ENCODE measurements around the gene ZNF2.
A peak's percentile ranks its signal among the peaks of the same experiment; 100 is the strongest.

The ZNF2 gene

DNA sequence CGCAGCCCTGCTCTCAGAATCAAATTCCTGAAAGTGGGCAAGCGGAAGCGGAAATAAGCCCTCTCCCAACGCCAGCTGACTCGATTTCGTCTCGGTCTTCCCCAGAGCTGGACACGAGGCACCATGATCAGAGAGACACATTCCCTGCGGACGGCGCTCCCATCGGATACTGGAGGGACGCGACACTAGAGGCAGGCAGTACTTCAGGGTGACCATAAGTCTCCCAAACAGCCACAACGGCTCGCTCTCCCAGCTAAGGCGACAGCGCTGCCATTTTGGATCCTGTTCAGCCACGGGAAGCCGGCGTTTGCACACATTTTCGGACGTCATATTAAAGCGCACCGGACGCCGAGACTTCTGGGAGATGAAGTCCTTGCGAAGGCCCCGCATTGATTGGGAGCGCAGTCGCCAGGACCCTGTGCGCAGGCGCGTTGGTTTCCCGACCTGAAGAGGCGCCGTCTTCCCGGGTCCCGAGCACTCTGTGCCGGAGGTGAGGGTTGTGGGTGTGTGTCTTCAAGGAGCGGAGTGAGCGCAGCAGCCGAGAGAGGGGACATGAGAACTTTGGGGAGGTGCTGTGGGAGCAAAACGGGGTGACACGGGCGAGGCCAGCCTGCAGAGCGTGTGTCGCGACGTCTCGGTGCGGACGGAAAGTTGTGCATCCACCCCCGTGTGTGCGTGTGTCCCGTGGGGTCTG is at the start of gene ZNF2:
Gene ZNF2, plus strand, starts transcription at position 439 of the 694 bp plus-strand sequence. CDS start 10,418 bp downstream, outside the sequence.
- peak; percentile 100 for DNase-seq

GRCh38 chr2:95121093-95121406 is 44.6 kb upstream of the ZNF2 start:
- DNase-seq: no peak

DNA sequence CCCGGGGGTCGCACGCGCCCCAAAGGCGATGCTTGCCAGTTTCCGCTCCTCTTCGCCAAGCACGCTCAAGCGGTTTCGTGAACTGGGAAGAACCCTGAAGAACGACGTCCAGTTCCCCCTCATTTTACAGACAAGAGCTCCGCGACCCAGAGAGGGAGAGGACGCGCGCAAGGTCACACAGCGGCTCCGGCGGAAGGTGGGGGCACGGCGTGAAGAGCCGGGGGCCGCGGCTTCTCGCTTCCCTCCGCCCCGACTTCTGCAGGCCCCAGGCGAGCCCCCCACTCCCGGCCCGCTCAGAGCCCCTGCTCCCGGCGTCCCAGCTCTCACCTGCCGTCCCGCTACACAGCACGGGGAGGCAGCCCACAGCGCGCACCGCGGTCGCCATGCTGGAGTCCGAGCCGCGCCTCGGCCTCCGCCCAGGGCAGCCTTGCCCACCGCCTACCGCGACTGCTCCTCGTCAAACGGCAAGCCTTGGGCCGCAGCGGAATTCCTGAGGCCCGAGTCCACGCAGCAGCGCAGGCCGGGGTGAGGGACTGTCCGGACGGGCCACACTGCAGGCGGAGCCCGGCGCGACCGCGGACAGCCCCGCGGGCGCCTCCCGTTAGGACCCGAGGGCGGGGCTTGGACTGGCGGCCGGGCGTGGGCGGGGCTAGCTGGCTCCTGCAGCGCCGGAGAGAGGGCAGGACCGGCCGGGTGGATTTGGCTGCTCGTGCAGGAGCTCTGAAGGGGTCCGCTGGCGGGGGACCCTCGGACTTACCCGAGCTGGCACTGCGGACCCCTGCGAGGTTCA is 44.0 kb upstream of the ZNF2 start, which contains the start of gene MRPS5:
Gene MRPS5, minus strand, starts transcription at position 402 of the 790 bp plus-strand sequence. Its CDS starts 17 bp downstream, at position 385.
- peak; percentile 94 for DNase-seq

GRCh38 chr2:95122197-95122551 is 43.4 kb upstream of the ZNF2 start:
- DNase-seq: no peak

- no peak for DNase-seq
These were observed 26.9 kb upstream of the ZNF2 start for GRCh38 chr2:95138702-95139101.

DNA sequence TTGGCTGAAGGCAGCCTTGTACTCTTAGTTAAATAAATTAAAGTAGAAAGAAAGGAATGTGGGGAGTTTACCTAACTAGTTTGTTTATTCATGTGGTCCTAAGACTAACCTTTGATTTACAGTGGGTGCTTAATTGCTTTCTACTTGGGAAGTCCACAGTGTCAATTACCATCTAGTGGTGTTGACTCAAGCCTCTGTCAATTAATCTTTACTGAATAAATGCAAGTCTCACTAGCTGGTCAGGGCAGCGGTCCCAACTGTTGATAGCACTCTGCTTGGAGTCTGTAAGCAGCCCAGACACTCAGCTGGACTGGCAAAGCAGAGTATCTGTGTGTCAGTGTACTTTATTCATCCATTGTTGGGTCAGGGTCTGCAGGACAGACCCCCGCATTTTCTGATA is 21.8 kb upstream of the ZNF2 start:
- no peak for DNase-seq

GRCh38 chr2:95149397-95149984 is 16.1 kb upstream of the ZNF2 start:
- DNase-seq: no peak

- no peak for DNase-seq
These were observed 7.2 kb upstream of the ZNF2 start for GRCh38 chr2:95158441-95158840.

- peak; percentile 82 for DNase-seq
These were observed 6.6 kb upstream of the ZNF2 start for GRCh38 chr2:95158891-95159619.

GRCh38 chr2:95159690-95160449 is 5.7 kb upstream of the ZNF2 start, which contains the start of gene ZNF514:
TSS of gene ZNF514 (minus strand) at chr2:95159848. CDS start at chr2:95153253, 6,595 bp downstream.
- DNase-seq: peak; percentile 83

DNA sequence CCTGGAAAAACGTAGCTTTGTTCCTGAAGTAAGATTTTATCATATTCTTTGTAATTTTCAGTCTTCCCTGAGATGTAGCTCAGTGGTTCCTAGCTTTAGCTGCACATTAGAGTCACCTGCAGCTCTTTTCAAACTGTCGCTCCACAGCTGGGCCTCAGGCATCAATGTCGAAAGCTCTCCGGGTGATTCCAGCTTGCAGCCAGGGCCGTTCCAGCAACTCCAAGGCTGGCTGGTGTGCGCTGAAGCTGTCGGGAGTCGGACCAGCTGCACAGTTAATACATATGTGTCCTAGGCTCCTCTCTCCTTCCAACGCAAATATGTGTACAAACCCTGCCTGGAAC is 609 bp upstream of the ZNF2 start:
- DNase-seq: no peak

- no peak for DNase-seq
These were observed 605 bp downstream of the ZNF2 start for GRCh38 chr2:95166065-95166763.

- no peak for DNase-seq
These were observed 6.3 kb downstream of the ZNF2 start for GRCh38 chr2:95171902-95172301.

DNA sequence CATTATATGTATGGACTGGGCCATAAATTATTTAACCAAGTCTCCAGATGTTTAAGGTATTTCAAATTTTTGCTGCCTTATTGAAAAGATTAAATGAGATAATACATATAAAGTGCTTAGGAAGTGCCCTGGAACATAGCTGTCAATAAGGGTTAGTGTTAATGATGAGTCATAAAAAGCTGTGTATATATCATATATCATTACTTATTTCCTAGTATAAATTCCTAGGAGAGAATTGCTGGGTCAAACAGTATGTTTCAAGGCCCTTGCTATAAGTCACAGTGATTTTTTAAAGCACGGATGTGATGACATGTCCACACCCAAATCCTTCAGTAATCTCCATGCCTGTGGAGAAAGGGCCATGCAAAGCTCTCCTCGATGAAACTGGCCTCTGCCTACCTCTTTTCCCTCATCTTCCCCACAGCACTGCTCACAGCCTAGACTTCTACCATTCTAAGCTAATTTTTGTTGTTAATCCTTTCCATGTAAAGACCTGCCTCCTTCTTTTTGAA is 8.5 kb downstream of the ZNF2 start:
- DNase-seq: no peak

DNA sequence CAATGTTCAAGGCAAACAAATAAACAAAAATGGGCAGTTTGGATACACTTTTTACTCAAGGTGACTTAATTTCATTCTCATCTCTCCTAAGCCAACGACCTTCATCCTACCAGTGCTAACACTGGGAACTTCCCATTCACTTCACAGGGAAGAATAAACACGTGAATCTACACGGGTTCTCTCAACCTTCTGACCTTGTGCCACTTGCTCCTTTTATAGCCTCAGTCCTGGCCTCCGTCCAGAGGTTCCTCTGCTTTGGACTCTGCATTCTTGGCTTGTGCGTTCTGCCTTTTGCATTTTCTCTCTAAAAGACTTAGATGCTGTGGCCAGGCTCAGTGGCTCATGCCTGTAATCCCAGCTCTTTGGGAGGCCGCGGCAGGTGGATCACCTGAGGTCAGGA is 13.8 kb downstream of the ZNF2 start:
- DNase-seq: no peak

DNA sequence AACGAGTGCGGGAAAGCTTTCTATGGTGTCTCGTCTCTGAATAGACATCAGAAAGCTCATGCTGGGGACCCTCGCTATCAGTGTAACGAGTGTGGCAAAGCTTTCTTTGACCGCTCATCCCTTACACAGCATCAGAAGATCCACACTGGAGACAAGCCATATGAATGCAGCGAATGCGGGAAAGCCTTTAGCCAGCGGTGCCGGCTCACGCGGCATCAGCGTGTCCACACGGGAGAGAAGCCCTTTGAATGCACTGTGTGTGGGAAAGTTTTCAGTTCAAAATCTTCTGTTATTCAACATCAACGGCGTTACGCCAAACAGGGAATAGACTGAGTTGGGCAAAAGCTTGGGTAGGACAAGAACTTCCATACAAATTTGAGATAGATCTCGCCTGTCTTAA is 16.2 kb downstream of the ZNF2 start:
- no peak for DNase-seq

GRCh38 chr2:95185197-95185596 is 19.6 kb downstream of the ZNF2 start:
- no peak for DNase-seq

GRCh38 chr2:95185973-95186372 is 20.4 kb downstream of the ZNF2 start:
- DNase-seq: no peak

DNA sequence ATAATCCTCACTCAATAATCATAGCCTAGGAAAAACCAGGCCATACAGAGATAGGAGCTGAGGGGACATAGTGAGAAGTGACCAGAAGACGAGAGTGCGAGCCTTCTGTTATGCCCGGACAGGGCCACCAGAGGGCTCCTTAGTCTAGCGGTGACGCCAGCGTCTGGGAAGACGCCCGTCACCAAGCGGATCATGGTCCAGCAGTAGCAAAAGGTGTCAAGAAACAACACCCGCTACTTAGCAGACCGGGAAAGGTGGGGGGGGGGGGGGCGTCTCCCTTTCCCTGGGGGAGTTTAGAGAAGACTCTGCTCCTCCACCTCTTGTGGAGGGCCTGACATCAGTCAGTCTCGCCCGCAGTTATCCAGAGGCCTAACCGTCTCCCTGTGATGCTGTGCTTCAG is 27.3 kb downstream of the ZNF2 start:
- DNase-seq: peak; percentile 68

GRCh38 chr2:95203911-95204310 is 38.3 kb downstream of the ZNF2 start:
- no peak for DNase-seq

- no peak for DNase-seq
These were observed 38.8 kb downstream of the ZNF2 start for GRCh38 chr2:95204396-95204795.

DNA sequence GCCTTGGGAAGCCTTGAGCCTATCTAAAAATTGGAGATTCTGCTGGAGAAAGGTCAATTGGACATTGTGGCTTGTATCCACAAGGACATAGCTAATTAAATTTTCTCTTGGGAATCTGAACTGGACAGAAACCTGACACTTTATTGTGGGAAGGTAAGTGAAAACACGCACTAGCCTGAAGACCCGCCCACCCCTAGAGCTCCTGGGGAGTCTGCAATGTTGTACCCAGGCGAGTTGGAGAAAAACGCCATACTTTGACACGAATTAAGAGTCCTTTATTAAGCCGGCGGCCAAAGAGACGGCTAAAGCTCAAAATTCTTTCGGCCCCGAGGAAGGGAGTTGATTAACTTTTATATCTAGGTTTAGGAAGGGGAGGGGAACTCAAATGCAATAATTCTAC is 40.5 kb downstream of the ZNF2 start:
- DNase-seq: no peak

Measured in eye (tissue), 1 donor.